HepG2 (cell line): Measurements from ENCODE around the gene ZP2.

ENCODE experiments used
- ATF7 ChIP-seq, 2 experiments: fragments of 450-650 bp in 1 of 2; sonication (generic) in 1 of 2; formaldehyde crosslinking in 1 of 2; IDR thresholded peaks; 2 replicates each; pipeline versions ENCODE4 v1.4.0 to v1.6.1; 2016 to 2020; ENCODE audit warnings: antibody characterized with exemption in 1 of 2, mild to moderate bottlenecking in 1 of 2, missing genetic modification reagents in 1 of 2
- CTCF ChIP-seq: sonication (generic); formaldehyde crosslinking; IDR thresholded peaks from 2 replicates; pipeline ENCODE4 v1.5.0; 2020; ENCODE audit warnings: mild to moderate bottlenecking, missing genetic modification reagents, moderate library complexity
- HNRNPH1 ChIP-seq: fragments of 200-400 bp; formaldehyde crosslinking; optimal IDR thresholded peaks from 2 replicates; pipeline ENCODE3; 2017; ENCODE audit warnings: mild to moderate bottlenecking, low read depth, low read length
- NCOA1 ChIP-seq: sonication (generic); formaldehyde crosslinking; IDR thresholded peaks from 2 replicates; pipeline ENCODE4 v1.9.0; 2021; ENCODE audit warnings: missing genetic modification reagents
- RAD21 ChIP-seq: fragments of 450-650 bp; formaldehyde crosslinking; IDR thresholded peaks from 2 replicates; pipeline ENCODE4 v1.5.0; 2020; ENCODE audit warnings: mild to moderate bottlenecking
- TCF7L2 ChIP-seq: IDR thresholded peaks from 2 replicates; pipeline ENCODE4 v1.6.1; 2011; ENCODE audit warnings: mild to moderate bottlenecking, low read depth, low read length, moderate library complexity
- ZBTB26 ChIP-seq: IDR thresholded peaks from 2 replicates; pipeline ENCODE4 v1.6.1; 2016; ENCODE audit warnings: missing compliant biosample characterization, missing genetic modification reagents, borderline replicate concordance
- TF ChIP-seq, protein P1 (sequence below): sonication (generic); formaldehyde crosslinking; IDR thresholded peaks from 2 replicates; pipeline ENCODE4 v1.5.0; 2020; ENCODE audit warnings: missing genetic modification reagents

DNA sequence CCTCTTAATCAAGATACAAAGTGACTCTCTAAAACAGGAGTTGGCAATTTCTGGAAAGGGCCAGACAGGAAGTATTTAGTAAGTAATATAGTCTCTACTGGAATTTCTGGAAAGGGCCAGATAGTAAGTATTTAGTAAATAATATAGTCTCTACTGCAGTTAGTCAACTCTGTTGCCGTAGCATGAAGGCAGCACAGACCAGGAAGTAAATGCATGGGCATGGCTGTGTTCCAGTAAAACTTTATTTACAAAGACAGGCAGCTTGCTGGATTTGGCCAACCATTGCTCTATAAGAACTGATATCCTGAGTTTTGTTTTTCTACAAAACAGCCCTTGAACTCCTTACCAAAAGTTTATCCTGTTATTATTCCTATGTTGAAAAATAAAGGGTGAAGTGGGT lies 36.0 kb downstream of the ZP2 start:
- TF ChIP-seq ZBTB26 (CRISPR knock-in tag) (no peak), HNRNPH1 (no peak), RAD21 (no peak), ATF7 (IDR thresholded peaks at IDR 0.05) (no peak), ATF7 (CRISPR knock-in tag; IDR thresholded peaks at IDR 0.05) (no peak), NCOA1 (CRISPR knock-in tag) (no peak), CTCF (CRISPR knock-in tag) (no peak), TCF7L2 (no peak)
- TF ChIP-seq, protein P1, sequence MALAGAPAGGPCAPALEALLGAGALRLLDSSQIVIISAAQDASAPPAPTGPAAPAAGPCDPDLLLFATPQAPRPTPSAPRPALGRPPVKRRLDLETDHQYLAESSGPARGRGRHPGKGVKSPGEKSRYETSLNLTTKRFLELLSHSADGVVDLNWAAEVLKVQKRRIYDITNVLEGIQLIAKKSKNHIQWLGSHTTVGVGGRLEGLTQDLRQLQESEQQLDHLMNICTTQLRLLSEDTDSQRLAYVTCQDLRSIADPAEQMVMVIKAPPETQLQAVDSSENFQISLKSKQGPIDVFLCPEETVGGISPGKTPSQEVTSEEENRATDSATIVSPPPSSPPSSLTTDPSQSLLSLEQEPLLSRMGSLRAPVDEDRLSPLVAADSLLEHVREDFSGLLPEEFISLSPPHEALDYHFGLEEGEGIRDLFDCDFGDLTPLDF (CRISPR knock-in tag) = no peak
